UCSD-AML1 (cell line): ENCODE results near the gene CORIN.
"Not testable (repeated sequence)": the region's sequence is repeated elsewhere in the genome, so short reads cannot be mapped to it uniquely, and the experiment has no call there.

Experiments used
- DNase-seq: peaks from one replicate; lab custom pipeline; 2025; ENCODE audit not compliant: unreplicated experiment; lab: John Stamatoyannopoulos, UW

The CORIN gene

GRCh38 chr4:47572981-47573380 lies 264.9 kb downstream of the CORIN start:
- DNase-seq: no peak

GRCh38 chr4:47570816-47571215 lies 267.1 kb downstream of the CORIN start:
- DNase-seq: no peak

- no peak for DNase-seq
Measured at GRCh38 chr4:47567511-47567910, 270.4 kb downstream of the CORIN start.

- DNase-seq: no peak
Measured at GRCh38 chr4:47566969-47567368, 270.9 kb downstream of the CORIN start.

GRCh38 chr4:47566566-47566965 lies 271.3 kb downstream of the CORIN start:
- no peak for DNase-seq

GRCh38 chr4:47562297-47562696 lies 275.6 kb downstream of the CORIN start:
- no peak for DNase-seq

- DNase-seq: no peak
Measured at GRCh38 chr4:47561331-47561730, 276.5 kb downstream of the CORIN start.

GRCh38 chr4:47560682-47561081 lies 277.2 kb downstream of the CORIN start:
- DNase-seq: no peak

GRCh38 chr4:47557255-47557654 lies 280.6 kb downstream of the CORIN start:
- DNase-seq: no peak

- not testable (repeated sequence) for DNase-seq
Measured at GRCh38 chr4:47555920-47556319, 281.9 kb downstream of the CORIN start.

GRCh38 chr4:47553329-47554125 lies 284.3 kb downstream of the CORIN start:
- DNase-seq: no peak

- no peak for DNase-seq
Measured at GRCh38 chr4:47551682-47552081, 286.2 kb downstream of the CORIN start.

GRCh38 chr4:47550899-47551548 lies 286.8 kb downstream of the CORIN start:
- DNase-seq: no peak

- not testable (repeated sequence) for DNase-seq
Measured at GRCh38 chr4:47550357-47550756, 287.5 kb downstream of the CORIN start.
